ENCODE results near the gene CCDC194.

CCDC194 gene, protein sequence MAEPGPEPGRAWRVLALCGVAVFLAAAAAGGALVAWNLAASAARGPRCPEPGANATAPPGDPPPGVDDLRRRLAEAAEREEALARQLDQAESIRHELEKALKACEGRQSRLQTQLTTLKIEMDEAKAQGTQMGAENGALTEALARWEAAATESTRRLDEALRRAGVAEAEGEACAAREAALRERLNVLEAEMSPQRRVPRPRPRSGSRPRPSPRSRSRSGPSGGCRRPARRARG

DNA sequence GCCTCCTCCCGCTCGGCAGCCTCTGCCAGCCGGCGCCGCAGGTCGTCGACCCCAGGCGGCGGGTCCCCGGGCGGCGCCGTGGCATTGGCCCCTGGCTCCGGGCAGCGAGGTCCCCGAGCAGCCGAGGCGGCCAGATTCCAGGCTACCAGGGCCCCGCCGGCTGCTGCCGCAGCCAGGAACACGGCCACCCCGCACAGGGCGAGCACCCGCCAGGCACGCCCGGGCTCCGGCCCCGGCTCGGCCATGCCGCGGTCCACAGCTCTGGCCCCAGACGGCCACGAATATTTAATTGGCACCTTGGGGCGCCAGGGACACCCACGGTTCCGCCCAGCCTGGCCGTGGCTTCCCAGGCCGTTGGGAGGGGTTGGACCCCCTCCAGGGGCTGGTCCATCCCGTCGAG, at the start of gene CCDC194:
Gene CCDC194, minus strand, starts transcription at position 283 of the 400 bp plus-strand sequence. Its CDS starts 38 bp downstream, at position 245.
- DNase-seq, result no peak

- DNase-seq, result peak; percentile 29
These were observed 47.4 kb upstream of the CCDC194 start for GRCh38 chr19:17441241-17442021.

- no peak for DNase-seq
These were observed 42.9 kb upstream of the CCDC194 start for GRCh38 chr19:17436874-17437267.

GRCh38 chr19:17436094-17436873, 42.3 kb upstream of the CCDC194 start:
- DNase-seq, result no peak

DNA sequence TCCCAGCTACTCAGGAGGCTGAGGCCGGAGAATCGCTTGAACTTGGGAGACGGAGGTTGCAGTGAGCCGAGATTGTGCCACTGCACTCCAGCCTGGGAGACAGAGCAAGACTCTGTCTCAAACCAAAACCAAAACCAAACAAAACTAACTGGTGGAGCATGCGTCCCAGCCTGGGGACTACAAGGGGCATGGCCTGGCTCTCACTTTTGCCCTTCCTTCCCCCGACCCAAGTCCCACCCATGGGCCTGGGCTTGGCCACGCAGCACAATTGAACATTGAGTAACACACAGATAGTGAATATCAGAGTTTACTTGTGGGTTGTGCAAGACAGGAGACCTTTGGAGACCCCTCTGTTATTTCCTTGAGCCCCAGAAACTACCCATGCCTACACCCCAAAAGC, 41.2 kb upstream of the CCDC194 start:
- no peak for DNase-seq

- no peak for DNase-seq
These were observed 37.4 kb upstream of the CCDC194 start for GRCh38 chr19:17431417-17431816.

- DNase-seq, result no peak
These were observed 35.7 kb upstream of the CCDC194 start for GRCh38 chr19:17429641-17430113.

GRCh38 chr19:17424743-17425365, 30.9 kb upstream of the CCDC194 start:
- DNase-seq, result peak; percentile 35

- DNase-seq, result no peak
These were observed 29.6 kb upstream of the CCDC194 start for GRCh38 chr19:17423429-17424208.

GRCh38 chr19:17421942-17422341, 27.9 kb upstream of the CCDC194 start:
- DNase-seq, result no peak

DNA sequence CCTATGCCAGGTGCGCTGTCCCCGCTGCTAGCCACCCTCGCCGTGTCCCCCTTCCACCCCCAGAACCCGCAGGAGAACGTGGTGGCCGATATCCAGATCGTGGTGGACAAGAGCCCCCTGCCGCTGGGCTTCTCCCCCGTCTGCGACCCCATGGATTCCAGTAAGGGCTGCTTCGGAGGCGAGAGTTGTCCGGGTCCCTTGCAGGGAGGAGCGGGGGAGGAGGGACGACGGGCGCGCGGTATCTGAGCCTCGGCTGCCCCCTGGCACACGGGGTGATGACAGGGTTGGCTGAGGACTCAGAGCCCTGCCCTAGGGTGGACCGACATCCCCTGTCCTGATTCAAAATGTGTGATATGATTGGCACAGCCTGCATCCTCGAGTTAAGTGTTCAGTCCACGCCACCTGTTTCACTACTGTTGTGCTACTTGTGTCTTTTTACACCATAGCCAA, 26.5 kb upstream of the CCDC194 start:
- peak; percentile 69 for DNase-seq

DNA sequence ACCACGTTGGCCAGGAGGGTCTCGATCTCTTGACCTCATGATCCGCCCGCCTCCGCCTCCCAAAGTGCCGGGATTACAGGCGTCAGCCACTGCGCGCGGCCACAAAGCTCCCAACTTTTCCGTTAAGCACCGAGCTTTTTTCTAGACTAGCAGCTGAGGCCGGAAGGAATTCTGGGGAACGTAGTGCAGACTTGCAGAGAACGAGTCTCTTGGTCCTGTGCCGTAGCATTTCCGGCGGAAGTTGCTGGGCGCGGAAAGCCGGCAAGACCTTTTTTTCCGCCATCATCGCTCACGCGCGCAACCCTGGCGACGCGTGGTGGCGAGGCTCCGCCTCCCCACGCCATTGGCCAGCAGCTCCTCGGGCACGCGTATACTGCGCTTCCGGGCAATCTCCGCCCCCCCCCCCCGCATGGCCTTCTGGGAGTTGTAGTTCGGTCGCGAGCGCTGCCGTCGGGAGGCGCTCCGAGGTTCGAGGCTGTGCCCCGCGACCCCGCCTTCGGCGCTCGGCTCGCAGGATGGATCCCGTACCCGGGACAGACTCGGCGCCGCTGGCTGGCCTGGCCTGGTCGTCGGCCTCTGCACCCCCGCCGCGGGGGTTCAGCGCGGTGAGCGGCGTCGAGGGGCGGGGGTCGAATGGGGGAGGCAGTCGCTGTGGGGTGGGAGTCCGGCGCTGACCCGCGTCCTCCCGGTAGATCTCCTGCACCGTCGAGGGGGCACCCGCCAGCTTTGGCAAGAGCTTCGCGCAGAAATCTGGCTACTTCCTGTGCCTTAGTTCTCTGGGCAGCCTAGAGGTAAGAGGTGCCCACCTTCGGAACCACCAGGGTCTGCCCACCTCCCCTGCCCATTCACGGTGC, 25.9 kb upstream of the CCDC194 start, which contains the start of gene MVB12A:
Gene MVB12A, plus strand, starts transcription at position 427 of the 854 bp plus-strand sequence. Its CDS starts 89 bp downstream, at position 516.
- DNase-seq, result peak; percentile 99

DNA sequence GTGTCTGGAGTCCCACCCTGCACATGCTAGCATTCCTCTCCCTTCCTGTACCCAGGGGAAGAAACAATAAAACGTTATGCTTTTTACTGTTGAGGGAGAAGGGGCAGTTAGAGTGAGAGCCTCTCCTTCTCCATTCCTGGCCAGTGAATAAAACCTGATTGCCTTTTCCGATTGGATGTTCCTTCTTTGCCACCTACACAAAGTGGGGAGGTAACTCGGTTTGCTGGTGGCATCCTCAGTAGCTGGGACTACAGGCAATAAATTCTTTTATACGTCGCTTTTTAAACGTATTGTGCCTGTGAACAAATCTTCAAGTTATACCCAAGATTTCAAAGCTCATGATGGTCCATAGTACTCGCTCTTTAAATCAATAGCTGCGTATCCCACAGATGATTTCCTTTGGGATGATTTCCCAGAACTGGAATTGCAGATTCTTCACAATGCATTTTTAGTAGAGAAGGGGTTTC, 25.2 kb upstream of the CCDC194 start:
- peak; percentile 24 for DNase-seq

DNA sequence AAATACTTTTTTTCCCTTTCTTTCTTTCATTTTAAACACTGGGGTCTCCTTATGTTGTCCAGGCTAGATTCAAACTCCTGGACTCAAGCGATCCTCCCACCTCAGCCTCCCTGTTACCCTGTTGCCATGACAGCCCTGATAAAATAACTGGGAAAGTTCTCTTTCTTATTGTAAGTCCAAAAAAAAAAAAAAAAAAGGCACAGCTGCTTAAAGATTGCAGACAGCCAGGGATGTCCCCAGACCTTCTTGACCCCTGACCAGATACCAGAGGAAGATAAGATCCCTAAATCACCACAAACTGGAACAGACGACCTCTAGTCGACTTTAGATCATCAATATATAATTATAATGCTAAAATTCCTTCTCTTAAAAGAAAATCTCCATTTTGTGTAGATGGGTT, 24.7 kb upstream of the CCDC194 start:
- no peak for DNase-seq

DNA sequence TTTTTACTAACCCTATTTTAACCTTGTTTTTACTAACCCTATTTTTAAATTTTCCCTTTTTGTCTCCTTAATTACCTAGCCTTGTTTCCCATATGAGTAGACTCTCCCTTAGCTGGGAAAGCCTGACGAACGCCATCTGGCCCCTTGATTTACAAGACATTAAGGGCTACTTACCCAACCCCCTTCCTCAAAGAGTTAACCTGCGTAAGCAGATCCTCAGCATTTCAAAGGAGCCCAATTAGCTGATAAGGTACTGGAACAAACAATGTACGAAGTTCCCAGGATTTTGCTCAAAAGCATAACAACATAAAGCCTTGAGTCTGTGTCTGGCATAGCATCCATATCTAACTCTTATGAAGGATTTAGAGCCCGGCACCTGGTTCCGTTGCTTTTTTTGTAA, 21.1 kb upstream of the CCDC194 start:
- DNase-seq, result no peak

DNA sequence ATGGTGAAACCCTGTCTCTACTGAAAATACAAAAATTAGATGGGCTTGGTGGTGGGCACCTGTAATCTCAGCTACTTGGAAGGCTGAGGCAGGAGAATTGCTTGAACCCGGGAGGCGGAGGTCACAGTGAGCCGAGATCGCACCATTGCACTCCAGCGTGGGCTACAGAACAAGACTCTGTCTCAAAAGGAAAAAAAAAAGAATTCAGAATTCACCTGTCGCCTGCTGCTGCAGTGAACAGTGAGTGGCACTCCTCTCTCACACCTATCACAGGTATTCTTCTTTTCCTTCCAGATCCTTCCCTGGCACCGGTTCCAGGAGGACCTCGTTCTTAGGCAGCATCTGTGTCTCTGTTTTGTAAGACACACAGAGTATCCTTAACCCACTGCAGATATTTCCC, 20.1 kb upstream of the CCDC194 start:
- no peak for DNase-seq

DNA sequence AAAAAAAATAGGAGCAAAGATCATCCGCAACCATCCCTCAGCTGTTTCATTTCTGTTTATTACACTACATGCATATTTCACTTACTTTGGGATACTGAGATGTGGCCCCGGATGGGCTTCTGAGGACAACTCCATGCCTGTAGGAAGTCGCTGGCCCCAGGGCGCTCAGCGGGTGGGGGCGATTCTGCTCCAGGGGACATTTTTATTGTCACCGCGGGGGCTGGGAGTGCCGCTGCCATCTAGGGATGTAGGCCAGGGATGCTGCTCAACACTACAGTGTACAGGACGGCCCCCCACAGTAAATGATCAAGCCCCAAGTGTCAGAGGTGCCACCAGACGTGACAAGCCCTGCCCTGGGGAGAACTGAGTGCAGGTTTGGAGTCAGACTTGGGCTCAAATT, 17.8 kb upstream of the CCDC194 start:
- no peak for DNase-seq

GRCh38 chr19:17409990-17410389, 16.0 kb upstream of the CCDC194 start:
- DNase-seq, result no peak

- peak; percentile 74 for DNase-seq
These were observed 12.8 kb upstream of the CCDC194 start for GRCh38 chr19:17406887-17407196.

DNA sequence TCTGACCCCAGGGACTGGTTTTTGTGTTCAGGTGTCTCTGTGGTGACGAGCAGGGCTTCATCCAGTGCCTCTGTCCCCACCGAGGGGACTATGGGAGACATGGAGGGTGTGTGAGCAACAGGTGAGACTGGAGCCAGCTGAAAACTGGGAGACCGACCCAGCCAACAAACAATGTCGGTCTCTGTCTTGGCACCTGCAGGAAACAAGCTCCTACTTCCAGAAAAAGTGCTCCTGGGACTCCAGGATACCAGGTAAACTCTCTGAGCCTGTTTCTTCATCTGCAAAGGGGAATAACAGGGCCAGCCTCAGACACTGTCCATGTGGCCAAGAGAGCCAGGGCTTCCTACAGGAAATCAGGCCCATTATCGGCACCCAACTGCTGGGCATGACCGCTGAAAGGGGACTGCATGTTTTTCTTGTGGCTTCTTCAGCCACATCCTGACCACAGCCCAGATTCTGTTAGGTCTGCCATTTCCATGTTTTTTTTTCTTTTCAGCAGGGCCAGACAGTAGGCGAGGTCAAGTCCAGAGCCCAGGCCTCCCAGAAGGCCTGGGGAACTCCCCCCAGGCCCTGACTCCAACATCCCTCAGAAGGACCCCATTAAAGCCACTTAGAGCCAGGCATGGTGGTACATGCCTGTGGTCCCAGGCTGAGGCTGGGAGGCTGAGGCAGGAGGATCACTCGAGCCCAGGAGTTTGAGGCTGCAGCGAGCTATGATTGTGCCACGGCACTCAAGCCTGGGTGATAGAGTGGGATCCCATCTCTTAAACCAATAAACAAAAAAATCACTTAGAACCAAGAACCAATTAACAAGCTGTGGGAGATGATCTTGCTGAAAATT, 12.3 kb upstream of the CCDC194 start:
- DNase-seq, result peak; percentile 77
